HEK293T (cell line): ENCODE data around the gene EPS8L2.

ENCODE experiments used
- CTCF ChIA-PET: fragments of 350-600 bp; formaldehyde crosslinking; extraction: SDS; loops from one replicate; lab custom pipeline; 2021; ENCODE audit warnings: antibody characterized with exemption, inconsistent platforms; lab: Yijun Ruan, JAX
- POLR2A ChIA-PET: fragments of 350-600 bp; formaldehyde crosslinking; extraction: SDS; loops from one replicate; lab custom pipeline; 2020; ENCODE audit warnings: antibody characterized with exemption, inconsistent platforms; lab: Yijun Ruan, JAX
- DNase-seq: peaks from one replicate; pipeline ENCODE4 v3.0.0; 2012; ENCODE audit warnings: mixed read lengths; ENCODE audit errors: extremely low spot score
- ARNT ChIP-seq: fragments of 450-650 bp; IDR thresholded peaks from 2 replicates; pipeline ENCODE4 v1.6.1; 2017; ENCODE audit warnings: mild to moderate bottlenecking
- BHLHE40 ChIP-seq: fragments of 450-650 bp; IDR thresholded peaks from 2 replicates; pipeline ENCODE4 v1.6.1; 2016; ENCODE audit warnings: mild to moderate bottlenecking, moderate library complexity, borderline replicate concordance
- CTBP1 ChIP-seq: fragments of 450-650 bp; IDR thresholded peaks from 2 replicates; pipeline ENCODE4 v1.6.1; 2016; ENCODE audit warnings: borderline replicate concordance
- ELF4 ChIP-seq: fragments of 450-650 bp; IDR thresholded peaks from 2 replicates; pipeline ENCODE4 v1.6.1; 2017; ENCODE audit warnings: antibody characterized with exemption
- FOXA1 ChIP-seq: fragments of 450-650 bp; IDR thresholded peaks from 2 replicates; pipeline ENCODE4 v1.6.1; 2016; ENCODE audit warnings: mild to moderate bottlenecking
- FOXK2 ChIP-seq: fragments of 450-650 bp; IDR thresholded peaks from 2 replicates; pipeline ENCODE4 v1.6.1; 2016; ENCODE audit warnings: mild to moderate bottlenecking
- FOXM1 ChIP-seq: fragments of 450-650 bp; IDR thresholded peaks from 2 replicates; pipeline ENCODE4 v1.6.1; 2017; ENCODE audit warnings: mild to moderate bottlenecking, borderline replicate concordance
- HDGF ChIP-seq: fragments of 450-650 bp; IDR thresholded peaks from 2 replicates; pipeline ENCODE4 v1.6.1; 2017; ENCODE audit warnings: antibody characterized with exemption, borderline replicate concordance
- L3MBTL2 ChIP-seq: fragments of 450-650 bp; conservative IDR thresholded peaks from 2 replicates; pipeline ENCODE4 v1.6.1; 2016; ENCODE audit warnings: mild to moderate bottlenecking
- LEF1 ChIP-seq: fragments of 450-650 bp; IDR thresholded peaks from 2 replicates; pipeline ENCODE4 v1.6.1; 2017; ENCODE audit warnings: mild to moderate bottlenecking, borderline replicate concordance
- NFRKB ChIP-seq: fragments of 450-650 bp; IDR thresholded peaks from 2 replicates; pipeline ENCODE4 v1.6.1; 2016; ENCODE audit warnings: mild to moderate bottlenecking, moderate library complexity
- SP1 ChIP-seq: fragments of 450-650 bp; IDR thresholded peaks from 2 replicates; pipeline ENCODE4 v1.6.1; 2017
- SUZ12 ChIP-seq: fragments of 450-650 bp; IDR thresholded peaks from 2 replicates; pipeline ENCODE4 v1.6.1; 2016; ENCODE audit warnings: mild to moderate bottlenecking
- TARDBP ChIP-seq: fragments of 450-650 bp; IDR thresholded peaks from 2 replicates; pipeline ENCODE4 v1.6.1; 2016
- ZNF384 ChIP-seq: fragments of 450-650 bp; IDR thresholded peaks from 2 replicates; pipeline ENCODE4 v1.6.1; 2016
- TF ChIP-seq, protein P1 (sequence below): fragments of 450-650 bp; IDR thresholded peaks from 2 replicates; pipeline ENCODE4 v1.6.1; 2016

Gene EPS8L2

DNA sequence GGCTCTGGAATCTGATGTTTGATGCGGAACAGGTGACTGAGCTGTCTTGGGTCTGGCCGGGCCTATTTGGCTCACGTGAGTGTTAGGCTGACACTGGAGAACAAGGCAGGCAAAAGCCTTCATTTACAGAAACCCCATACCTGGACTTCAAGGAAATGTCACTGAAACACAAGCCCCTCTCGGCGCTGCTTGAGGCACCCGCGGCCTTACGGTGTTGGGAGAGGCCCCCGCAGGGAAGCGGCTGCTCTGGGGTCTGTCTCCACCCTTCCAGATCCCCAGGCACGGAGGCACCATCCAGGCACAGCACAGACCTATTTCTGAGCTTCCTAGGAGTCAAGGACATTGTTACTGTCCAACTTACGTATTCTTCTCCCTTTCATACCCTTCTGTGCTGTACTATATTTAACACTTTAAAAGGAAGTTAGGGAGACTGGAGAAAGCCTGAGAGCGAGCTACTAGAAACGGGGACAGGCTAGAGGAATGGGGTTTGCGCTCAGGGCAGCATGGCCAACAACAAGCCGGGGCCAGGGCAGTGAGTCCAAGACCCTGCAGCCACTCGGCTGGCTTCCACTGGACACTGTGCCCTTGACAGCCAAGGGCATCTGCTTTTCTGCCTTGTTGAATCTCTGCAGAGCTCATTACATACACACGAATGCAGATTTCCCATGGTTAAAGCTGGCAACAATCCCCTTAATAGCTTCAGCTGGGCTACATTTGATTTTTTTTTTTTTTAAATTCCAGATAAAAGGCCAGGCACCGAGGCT lies 45.2 kb upstream of the EPS8L2 start:
- ChIA-PET CTCF (interaction anchor here (0.6 kb wide), 1 partner anchor 64 kb away, joined by 3 read pairs; no protein-coding TSS in a partner anchor), POLR2A (no interaction called here)
- DNase-seq = no peak
- no peak for TF ChIP-seq TARDBP
- no peak for TF ChIP-seq L3MBTL2
- no peak for TF ChIP-seq FOXK2
- no peak for TF ChIP-seq NFRKB
- no peak for TF ChIP-seq ZNF384
- no peak for TF ChIP-seq LEF1
- TF ChIP-seq BHLHE40 = no peak

DNA sequence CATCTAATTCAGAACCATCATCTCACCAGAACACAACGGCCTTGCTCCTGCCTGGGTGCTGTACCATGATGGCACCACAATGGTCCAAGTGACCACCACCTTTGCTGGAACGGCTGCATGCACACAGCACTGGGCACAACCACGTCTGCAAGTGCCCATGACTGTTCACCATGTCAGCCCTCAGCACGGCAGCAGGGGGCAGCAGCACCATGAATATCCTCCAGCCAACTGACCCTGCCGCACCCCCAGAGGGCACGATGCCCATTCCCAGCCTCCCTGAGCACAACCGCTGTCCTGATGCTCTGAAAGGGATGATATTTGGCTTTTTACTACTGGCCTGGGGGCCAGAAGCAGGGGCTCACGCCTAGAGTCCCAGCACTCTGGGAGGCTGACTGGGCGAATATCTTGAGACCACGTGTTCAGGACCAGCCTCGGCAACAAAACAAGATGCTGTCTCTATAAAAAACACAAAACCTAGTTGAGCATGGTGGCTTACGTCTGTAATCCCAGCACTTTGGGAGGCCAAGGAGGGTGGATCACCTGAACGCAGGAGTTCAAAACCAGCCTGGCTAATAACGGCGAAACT lies 43.2 kb upstream of the EPS8L2 start:
- TF ChIP-seq FOXM1 (no peak), BHLHE40 (no peak), FOXK2 (no peak), NFRKB (no peak), HDGF (no peak), SP1 (no peak), SUZ12 (no peak), ELF4 (no peak)
- TF ChIP-seq, protein P1, sequence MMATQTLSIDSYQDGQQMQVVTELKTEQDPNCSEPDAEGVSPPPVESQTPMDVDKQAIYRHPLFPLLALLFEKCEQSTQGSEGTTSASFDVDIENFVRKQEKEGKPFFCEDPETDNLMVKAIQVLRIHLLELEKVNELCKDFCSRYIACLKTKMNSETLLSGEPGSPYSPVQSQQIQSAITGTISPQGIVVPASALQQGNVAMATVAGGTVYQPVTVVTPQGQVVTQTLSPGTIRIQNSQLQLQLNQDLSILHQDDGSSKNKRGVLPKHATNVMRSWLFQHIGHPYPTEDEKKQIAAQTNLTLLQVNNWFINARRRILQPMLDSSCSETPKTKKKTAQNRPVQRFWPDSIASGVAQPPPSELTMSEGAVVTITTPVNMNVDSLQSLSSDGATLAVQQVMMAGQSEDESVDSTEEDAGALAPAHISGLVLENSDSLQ = no peak
- ChIA-PET CTCF (interaction anchor here (0.6 kb wide), 1 partner anchor 82 kb away, joined by 4 read pairs; no protein-coding TSS in a partner anchor), POLR2A (no interaction called here)
- DNase-seq = peak; percentile 70

DNA sequence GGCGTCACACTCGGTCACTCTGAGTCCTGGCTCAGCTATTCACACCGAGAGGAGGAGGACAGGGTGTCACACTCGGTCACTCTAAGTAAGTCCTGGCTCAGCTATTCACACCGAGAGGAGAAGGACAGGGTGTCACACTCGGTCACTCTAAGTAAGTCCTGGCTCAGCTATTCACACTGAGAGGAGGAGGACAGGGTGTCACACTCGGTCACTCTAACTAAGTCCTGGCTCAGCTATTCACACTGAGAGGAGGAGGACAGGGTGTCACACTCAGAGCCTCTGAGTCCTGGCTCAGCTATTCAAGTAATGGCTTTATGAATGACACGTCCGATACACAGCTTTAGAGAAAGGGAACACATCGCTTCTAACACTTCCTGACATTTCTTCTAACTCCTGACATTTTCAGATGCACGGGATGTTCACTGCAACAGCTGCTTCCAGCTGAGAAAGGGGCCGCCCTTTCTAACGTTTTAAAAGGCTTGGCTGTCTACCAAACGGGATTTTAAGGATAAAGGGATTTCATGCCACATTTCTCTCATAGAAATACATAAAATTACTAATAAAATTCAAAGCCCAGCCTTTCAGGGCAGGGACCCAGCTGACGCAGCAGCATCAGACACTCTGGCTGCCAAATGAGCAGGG lies 40.8 kb upstream of the EPS8L2 start:
- DNase-seq = no peak
- ChIA-PET CTCF (no interaction called here), POLR2A (no interaction called here)
- no peak for TF ChIP-seq LEF1
- TF ChIP-seq FOXA1 = no peak
- no peak for TF ChIP-seq ARNT
- TF ChIP-seq L3MBTL2 = no peak
- no peak for TF ChIP-seq HDGF
- no peak for TF ChIP-seq ELF4
- no peak for TF ChIP-seq BHLHE40
- TF ChIP-seq FOXK2 = no peak
- TF ChIP-seq FOXM1 = no peak

GRCh38 chr11:665704-666281 lies 40.2 kb upstream of the EPS8L2 start:
- TF ChIP-seq SP1 (no peak), FOXA1 (no peak), ELF4 (no peak), CTBP1 (no peak), FOXK2 (no peak), L3MBTL2 (no peak)
- TF ChIP-seq, protein P1 = no peak
- ChIA-PET CTCF (no interaction called here), POLR2A (no interaction called here)
- no peak for DNase-seq

DNA sequence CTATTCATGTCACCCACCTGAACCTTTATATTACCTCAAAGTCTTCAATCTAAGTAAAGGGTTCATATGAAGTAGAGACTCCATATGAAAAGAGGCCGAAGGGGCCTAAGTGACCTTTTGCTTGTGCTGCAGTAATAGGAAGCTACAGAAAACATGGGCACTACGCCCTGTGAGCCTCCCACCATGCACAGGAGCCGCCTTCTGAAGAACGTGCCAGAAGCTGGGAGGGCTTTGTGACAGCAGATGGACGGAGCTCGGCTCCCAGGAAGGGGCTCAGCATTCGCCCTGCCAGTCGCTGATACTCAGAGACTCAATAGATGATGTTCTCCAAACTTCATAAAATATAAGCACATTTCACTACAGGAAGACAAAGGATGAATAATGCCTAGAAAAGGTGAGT lies 32.2 kb upstream of the EPS8L2 start:
- DNase-seq = no peak
- CTCF ChIA-PET = interaction anchor here (0.9 kb wide), 1 partner anchor 22 kb away, joined by 4 read pairs; the partner anchor contains the start of gene TMEM80
- POLR2A ChIA-PET = interaction anchor here (1.0 kb wide), 1 partner anchor 23 kb away, joined by 3 read pairs; no protein-coding TSS in a partner anchor
- TF ChIP-seq, protein P1 = no peak
- TF ChIP-seq FOXA1 (no peak), LEF1 (no peak), FOXM1 (no peak), L3MBTL2 (no peak), HDGF (no peak), TARDBP (no peak), ARNT (no peak), BHLHE40 (no peak)

- TF ChIP-seq SUZ12 (no peak), ELF4 (no peak), TARDBP (no peak), ZNF384 (no peak), ARNT (no peak), FOXK2 (no peak), CTBP1 (no peak), HDGF (no peak), FOXA1 (no peak), NFRKB (no peak), LEF1 (no peak), SP1 (no peak), FOXM1 (no peak), L3MBTL2 (no peak), BHLHE40 (no peak)
- TF ChIP-seq, protein P1 = no peak
- ChIA-PET POLR2A (interaction anchor here (1.0 kb wide), 1 partner anchor 22 kb away, joined by 3 read pairs; no protein-coding TSS in a partner anchor), CTCF (interaction anchor here (0.9 kb wide), 1 partner anchor 21 kb away, joined by 4 read pairs; the partner anchor contains the start of gene TMEM80)
- no peak for DNase-seq
Measured at GRCh38 chr11:674406-674805, 31.6 kb upstream of the EPS8L2 start.
